Body of pancreas (tissue), 4 donors: Measurements from ENCODE around the gene FBXL3.

Experiments used
- CTCF ChIP-seq, 7 experiments: fragments of 450-650 bp in 4 of 7; fragments of 200-600 bp in 3 of 7; sonication (generic) in 3 of 7; IDR thresholded peaks; one replicate each; pipeline ENCODE4 v1.5.1; 2016 to 2019; ENCODE audit warnings: antibody characterized with exemption in 7 of 7
- POLR2A ChIP-seq, 3 donors: fragments of 450-650 bp; IDR thresholded peaks; one replicate each; pipeline ENCODE4 v1.6.1; 2016; ENCODE audit warnings: antibody characterized with exemption in 3 of 3, mild to moderate bottlenecking in 2 of 3

DNA sequence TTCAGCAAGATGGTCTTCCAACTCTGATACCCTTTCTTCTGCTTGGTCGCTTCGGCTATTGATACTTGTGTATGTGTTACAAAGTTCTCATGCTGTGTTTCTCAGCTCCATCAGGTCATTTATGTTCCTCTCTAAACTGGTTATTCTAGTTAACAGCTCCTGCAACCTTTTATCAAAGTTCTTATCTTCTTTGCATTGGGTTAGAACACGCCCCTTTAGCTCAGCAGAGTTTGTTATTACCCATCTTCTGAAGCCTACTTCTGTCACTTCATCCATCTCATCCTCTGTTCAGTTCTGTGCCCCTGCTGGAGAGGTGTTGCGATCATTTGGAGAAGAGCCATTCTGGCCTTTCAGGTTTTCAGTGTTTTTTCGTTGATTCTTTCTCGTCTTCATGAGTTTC, 59.9 kb downstream of the FBXL3 start:
- no peak for TF ChIP-seq CTCF (IDR thresholded peaks at IDR 0.05)
- no peak for TF ChIP-seq POLR2A (IDR thresholded peaks at IDR 0.05)
